Thyroid gland (tissue), 4 donors: ENCODE results near the gene EXD3.

ENCODE experiments used
- CTCF ChIP-seq, 6 experiments: fragments of 200-600 bp in 3 of 6; fragments of 450-650 bp in 3 of 6; sonication (generic) in 3 of 6; IDR thresholded peaks; one replicate each; pipeline ENCODE4 v1.5.1; 2016 to 2019; ENCODE audit warnings: antibody characterized with exemption in 6 of 6, mild to moderate bottlenecking in 2 of 6, inconsistent platforms in 1 of 6, moderate library complexity in 1 of 6
- POLR2A ChIP-seq, 2 donors: fragments of 450-650 bp; IDR thresholded peaks; one replicate each; pipeline ENCODE4 v1.6.1; 2017; ENCODE audit warnings: antibody characterized with exemption in 2 of 2, mild to moderate bottlenecking in 2 of 2, moderate library complexity in 1 of 2

- peak in 3 of 6 experiments; percentile 2 to 21 (median 20) for TF ChIP-seq CTCF (IDR thresholded peaks at IDR 0.05)
- TF ChIP-seq POLR2A (IDR thresholded peaks at IDR 0.05): no peak
Observed at GRCh38 chr9:137294681-137295237, 128.2 kb downstream of the EXD3 start.
